Measurements from ENCODE around the gene DMAC2.

DNA sequence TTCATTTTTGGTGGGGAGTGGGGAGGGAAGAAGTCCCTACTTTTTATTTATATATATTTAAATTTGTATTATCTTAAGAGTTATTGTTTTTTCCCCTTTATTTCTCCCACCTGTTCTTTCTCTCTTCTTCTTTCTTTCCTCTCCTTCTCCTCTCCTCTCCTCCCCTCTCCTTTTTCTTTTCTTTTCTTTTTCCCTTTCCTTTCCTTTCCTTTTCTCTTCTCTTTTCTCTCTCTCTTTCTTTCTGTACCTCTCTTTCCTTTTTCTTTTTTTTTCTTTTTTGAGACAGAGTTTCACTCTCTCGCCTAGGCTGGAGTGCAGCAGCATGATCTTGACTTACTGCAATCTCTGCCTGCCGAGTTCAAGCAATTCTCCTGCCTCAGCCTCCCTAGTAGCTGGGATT is 40.2 kb downstream of the DMAC2 start:
- TF ChIP-seq, protein P1, sequence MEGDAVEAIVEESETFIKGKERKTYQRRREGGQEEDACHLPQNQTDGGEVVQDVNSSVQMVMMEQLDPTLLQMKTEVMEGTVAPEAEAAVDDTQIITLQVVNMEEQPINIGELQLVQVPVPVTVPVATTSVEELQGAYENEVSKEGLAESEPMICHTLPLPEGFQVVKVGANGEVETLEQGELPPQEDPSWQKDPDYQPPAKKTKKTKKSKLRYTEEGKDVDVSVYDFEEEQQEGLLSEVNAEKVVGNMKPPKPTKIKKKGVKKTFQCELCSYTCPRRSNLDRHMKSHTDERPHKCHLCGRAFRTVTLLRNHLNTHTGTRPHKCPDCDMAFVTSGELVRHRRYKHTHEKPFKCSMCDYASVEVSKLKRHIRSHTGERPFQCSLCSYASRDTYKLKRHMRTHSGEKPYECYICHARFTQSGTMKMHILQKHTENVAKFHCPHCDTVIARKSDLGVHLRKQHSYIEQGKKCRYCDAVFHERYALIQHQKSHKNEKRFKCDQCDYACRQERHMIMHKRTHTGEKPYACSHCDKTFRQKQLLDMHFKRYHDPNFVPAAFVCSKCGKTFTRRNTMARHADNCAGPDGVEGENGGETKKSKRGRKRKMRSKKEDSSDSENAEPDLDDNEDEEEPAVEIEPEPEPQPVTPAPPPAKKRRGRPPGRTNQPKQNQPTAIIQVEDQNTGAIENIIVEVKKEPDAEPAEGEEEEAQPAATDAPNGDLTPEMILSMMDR (IDR thresholded peaks at IDR 0.05; ENCODE audit: borderline replicate concordance, extremely low read depth, low read length, poor library complexity, severe bottlenecking): no peak
- no peak for TF ChIP-seq EZH2 (IDR thresholded peaks at IDR 0.05; ENCODE audit: borderline replicate concordance, low read depth, low read length, severe bottlenecking)
